ENCODE data around the gene MED27. TPM values are rescaled to one million over a fixed set of nuclear protein-coding genes. Genes with fewer than 3 reads are reported as not detected.

MED27 gene
- total and polyA plus RNA-seq, 9 of the 15 experiments (the other 6 are each of a cell fraction or from before 2014, with no cell fraction given), result 24.4 to 91.0 (median 36.1) TPM

DNA sequence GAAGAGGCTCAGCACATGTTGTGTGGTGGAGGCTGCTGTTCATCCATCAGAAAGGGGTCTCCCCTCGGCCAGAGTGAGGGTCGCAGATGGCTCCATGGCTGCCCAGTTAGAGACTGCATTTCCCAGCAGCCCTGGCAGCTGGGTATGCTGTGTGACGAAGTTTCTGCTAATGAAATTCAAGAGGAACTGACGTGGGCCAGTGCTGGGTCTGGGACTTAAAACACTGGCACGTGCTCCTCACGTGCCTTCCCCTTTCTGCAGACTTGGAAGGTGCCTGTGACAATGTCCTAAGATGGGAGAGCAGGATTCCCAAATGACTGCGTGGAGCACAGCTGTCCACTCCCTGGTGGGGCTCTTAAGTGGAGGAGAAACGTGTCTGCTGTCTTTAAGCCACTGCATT, 225.3 kb downstream of the MED27 start (continued):
- TF ChIP-seq, protein P1, sequence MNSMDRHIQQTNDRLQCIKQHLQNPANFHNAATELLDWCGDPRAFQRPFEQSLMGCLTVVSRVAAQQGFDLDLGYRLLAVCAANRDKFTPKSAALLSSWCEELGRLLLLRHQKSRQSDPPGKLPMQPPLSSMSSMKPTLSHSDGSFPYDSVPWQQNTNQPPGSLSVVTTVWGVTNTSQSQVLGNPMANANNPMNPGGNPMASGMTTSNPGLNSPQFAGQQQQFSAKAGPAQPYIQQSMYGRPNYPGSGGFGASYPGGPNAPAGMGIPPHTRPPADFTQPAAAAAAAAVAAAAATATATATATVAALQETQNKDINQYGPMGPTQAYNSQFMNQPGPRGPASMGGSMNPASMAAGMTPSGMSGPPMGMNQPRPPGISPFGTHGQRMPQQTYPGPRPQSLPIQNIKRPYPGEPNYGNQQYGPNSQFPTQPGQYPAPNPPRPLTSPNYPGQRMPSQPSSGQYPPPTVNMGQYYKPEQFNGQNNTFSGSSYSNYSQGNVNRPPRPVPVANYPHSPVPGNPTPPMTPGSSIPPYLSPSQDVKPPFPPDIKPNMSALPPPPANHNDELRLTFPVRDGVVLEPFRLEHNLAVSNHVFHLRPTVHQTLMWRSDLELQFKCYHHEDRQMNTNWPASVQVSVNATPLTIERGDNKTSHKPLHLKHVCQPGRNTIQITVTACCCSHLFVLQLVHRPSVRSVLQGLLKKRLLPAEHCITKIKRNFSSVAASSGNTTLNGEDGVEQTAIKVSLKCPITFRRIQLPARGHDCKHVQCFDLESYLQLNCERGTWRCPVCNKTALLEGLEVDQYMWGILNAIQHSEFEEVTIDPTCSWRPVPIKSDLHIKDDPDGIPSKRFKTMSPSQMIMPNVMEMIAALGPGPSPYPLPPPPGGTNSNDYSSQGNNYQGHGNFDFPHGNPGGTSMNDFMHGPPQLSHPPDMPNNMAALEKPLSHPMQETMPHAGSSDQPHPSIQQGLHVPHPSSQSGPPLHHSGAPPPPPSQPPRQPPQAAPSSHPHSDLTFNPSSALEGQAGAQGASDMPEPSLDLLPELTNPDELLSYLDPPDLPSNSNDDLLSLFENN (IDR thresholded peaks at IDR 0.05; ENCODE audit: low read depth in 2 of 2, low read length in 2 of 2), result no peak
- TF ChIP-seq PHF21A (IDR thresholded peaks at IDR 0.05; ENCODE audit: borderline replicate concordance, low read depth) (no peak), EWSR1 (IDR thresholded peaks at IDR 0.05; ENCODE audit: borderline replicate concordance, low read depth, partially characterized antibody) (no peak), ARHGAP35 (IDR thresholded peaks at IDR 0.05; ENCODE audit: partially characterized antibody) (no peak), CCAR2 (IDR thresholded peaks at IDR 0.05; ENCODE audit: low read depth, low read length) (no peak), SNIP1 (IDR thresholded peaks at IDR 0.05; ENCODE audit: low read depth) (no peak), NFRKB (IDR thresholded peaks at IDR 0.05; ENCODE audit: low read depth) (no peak), SMARCB1 (IDR thresholded peaks at IDR 0.05; ENCODE audit: insufficient read length, low read depth) (no peak), MAFF (IDR thresholded peaks at IDR 0.05; ENCODE audit: low read length) (no peak), FIP1L1 (IDR thresholded peaks at IDR 0.05; ENCODE audit: low read depth, low read length, poor library complexity, severe bottlenecking) (no peak), SUPT5H (IDR thresholded peaks at IDR 0.05) (no peak), RAD51 (IDR thresholded peaks at IDR 0.05; ENCODE audit: borderline replicate concordance, low read depth) (0 out of 2 replicates have a peak, but pooled peaks have one; percentile 14), GATAD2B (IDR thresholded peaks at IDR 0.05; ENCODE audit: borderline replicate concordance) (no peak), L3MBTL2 (IDR thresholded peaks at IDR 0.05) (peak; percentile 55; the same call in 1 of the 2 replicates), NFYB (IDR thresholded peaks at IDR 0.05; ENCODE audit: extremely low read depth, insufficient read length) (no peak), FOXJ3 (CRISPR knock-in tag; IDR thresholded peaks at IDR 0.05) (no peak), EP300 (IDR thresholded peaks at IDR 0.05; ENCODE audit: low read length) (no peak), SRSF9 (IDR thresholded peaks at IDR 0.05; ENCODE audit: borderline replicate concordance, low read depth, low read length) (no peak), TCF7L2 (IDR thresholded peaks at IDR 0.05; ENCODE audit: low read depth, low read length) (no peak), ZNF707 (CRISPR knock-in tag; conservative IDR thresholded peaks at IDR 0.05) (no peak)
- TF ChIP-seq, protein P2, sequence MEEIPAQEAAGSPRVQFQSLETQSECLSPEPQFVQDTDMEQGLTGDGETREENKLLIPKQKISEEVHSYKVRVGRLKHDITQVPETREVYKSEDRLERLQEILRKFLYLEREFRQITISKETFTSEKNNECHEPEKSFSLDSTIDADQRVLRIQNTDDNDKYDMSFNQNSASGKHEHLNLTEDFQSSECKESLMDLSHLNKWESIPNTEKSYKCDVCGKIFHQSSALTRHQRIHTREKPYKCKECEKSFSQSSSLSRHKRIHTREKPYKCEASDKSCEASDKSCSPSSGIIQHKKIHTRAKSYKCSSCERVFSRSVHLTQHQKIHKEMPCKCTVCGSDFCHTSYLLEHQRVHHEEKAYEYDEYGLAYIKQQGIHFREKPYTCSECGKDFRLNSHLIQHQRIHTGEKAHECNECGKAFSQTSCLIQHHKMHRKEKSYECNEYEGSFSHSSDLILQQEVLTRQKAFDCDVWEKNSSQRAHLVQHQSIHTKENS (CRISPR knock-in tag; IDR thresholded peaks at IDR 0.05), result no peak
- TF ChIP-seq, protein P3, sequence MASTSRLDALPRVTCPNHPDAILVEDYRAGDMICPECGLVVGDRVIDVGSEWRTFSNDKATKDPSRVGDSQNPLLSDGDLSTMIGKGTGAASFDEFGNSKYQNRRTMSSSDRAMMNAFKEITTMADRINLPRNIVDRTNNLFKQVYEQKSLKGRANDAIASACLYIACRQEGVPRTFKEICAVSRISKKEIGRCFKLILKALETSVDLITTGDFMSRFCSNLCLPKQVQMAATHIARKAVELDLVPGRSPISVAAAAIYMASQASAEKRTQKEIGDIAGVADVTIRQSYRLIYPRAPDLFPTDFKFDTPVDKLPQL (IDR thresholded peaks at IDR 0.05; ENCODE audit: extremely low read depth, insufficient read length), result no peak
- TF ChIP-seq, protein P4, sequence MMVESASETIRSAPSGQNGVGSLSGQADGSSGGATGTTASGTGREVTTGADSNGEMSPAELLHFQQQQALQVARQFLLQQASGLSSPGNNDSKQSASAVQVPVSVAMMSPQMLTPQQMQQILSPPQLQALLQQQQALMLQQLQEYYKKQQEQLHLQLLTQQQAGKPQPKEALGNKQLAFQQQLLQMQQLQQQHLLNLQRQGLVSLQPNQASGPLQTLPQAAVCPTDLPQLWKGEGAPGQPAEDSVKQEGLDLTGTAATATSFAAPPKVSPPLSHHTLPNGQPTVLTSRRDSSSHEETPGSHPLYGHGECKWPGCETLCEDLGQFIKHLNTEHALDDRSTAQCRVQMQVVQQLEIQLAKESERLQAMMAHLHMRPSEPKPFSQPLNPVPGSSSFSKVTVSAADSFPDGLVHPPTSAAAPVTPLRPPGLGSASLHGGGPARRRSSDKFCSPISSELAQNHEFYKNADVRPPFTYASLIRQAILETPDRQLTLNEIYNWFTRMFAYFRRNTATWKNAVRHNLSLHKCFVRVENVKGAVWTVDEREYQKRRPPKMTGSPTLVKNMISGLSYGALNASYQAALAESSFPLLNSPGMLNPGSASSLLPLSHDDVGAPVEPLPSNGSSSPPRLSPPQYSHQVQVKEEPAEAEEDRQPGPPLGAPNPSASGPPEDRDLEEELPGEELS (CRISPR knock-in tag; IDR thresholded peaks at IDR 0.05; ENCODE audit: borderline replicate concordance), result no peak

Measured in K562 (cell line).